NCI-H82 treated with DMSO at 0.1 percent for 48 hours (cell line): ENCODE data around the gene IGFL4.

Source experiments
- DNase-seq: peaks from one replicate; lab custom pipeline; 2025; ENCODE audit not compliant: unreplicated experiment; lab: John Stamatoyannopoulos, UW

The IGFL4 gene

GRCh38 chr19:46065486-46066071 is 24.8 kb upstream of the IGFL4 start:
- DNase-seq, result no peak

GRCh38 chr19:46063201-46063600 is 22.4 kb upstream of the IGFL4 start:
- DNase-seq, result no peak

DNA sequence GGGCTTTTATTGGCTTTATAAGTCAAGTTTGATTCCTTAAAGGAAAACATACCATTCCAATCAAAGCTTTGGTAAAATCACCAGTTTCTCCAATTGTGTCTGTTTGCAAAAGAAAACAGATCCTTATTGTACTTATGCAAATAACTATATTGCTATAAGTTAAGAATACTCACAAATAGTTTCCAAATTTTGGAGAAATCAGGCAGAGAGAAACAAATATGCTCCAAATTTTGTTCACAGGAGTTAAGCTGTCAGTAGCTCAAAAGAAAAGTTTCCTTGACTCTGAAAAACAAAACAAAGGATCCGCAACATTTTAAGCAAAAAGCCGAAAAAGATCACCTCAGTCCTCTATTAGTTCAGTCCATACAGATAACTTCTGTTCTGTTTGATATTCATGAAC is 19.2 kb upstream of the IGFL4 start:
- no peak for DNase-seq

DNA sequence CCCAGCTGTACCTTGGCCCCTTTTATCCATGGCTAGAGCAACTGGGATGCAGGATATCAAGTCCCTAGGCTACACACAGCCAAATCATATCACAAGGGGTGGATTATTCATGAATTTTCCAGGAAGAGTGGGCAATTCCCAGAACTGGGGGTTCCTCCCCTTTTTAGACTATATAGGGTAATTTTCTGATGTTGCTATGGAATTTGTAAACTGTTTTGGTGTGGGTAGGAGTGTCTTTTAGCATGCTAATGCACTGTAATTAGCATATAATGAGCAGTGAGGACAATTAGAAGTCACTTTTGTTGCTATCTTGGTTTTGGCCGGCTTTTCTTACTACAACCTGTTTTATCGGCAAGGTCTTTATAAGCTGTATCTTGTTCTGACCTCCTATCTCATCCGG is 18.0 kb upstream of the IGFL4 start:
- DNase-seq, result no peak

DNA sequence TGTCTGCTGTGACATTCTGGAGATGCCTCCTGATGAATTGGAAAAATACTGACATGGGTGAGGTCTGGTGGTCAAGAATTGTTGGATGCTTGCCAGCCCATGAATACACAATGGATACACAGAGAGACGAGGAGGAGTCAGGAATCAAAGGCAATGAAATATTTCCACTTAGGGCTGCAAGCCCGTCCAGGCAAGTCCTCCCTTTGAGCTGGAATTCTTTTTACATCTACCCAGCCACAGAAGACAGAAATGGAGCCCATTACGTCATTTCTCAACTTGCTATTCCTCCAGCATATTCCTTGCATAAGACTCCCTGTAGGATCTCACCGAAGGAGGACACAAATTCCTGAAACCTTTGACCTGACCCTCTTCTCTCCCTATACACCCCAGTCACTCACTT is 15.7 kb upstream of the IGFL4 start:
- DNase-seq, result no peak

DNA sequence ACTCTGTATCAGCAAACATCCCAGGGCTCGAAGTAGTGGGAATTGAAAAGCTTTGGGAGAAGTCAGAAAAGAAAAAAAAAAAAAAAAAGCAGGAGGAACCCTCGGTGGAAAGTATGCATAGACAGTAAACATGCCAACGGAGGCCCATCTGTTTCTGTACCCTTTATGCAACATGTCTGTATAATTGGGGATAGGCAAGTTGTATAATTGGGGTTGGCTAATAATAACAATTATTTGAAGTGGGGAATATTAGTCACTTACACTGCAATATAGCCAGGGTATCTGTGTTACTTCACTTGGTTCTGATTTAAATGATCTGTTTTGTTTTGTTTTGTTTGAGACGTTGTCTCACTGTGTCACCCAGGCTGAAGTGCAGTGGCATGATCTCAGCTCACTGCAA is 12.1 kb upstream of the IGFL4 start:
- no peak for DNase-seq

- no peak for DNase-seq
These were observed 8.8 kb upstream of the IGFL4 start for GRCh38 chr19:46049597-46049996.

GRCh38 chr19:46043519-46043918 is 2.7 kb upstream of the IGFL4 start:
- no peak for DNase-seq

DNA sequence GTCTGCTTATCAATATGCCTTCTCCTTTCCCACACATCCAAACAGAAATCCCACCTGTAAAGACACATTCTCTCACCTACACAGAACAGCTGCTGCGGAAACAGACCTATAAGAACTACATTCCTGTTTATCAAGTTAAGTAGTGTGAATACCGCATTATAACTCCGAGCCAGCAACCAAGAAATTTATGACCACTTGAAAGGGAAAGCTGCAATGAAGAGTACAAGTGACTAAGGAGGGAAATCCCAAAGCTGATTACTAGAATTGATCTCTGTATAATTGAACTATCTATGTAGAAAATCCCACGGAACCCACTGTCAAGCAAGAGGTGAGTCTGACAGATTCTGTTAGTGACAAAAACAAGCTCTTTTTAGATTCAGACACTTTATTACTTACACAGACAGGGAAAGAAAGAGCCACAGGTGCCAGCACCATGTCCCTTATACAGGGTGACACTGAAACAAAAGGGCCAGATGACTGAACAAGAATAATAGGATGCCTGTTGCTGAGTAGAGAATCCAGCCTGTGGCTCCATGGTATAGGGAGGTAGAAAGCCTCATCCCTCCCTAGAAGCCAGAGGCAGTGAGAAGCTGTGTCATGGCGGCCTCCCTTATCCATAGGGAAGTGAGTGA is 1.6 kb upstream of the IGFL4 start:
- no peak for DNase-seq

- no peak for DNase-seq
These were observed 677 bp downstream of the IGFL4 start for GRCh38 chr19:46040125-46040524.

- no peak for DNase-seq
These were observed 4.1 kb downstream of the IGFL4 start for GRCh38 chr19:46036744-46037128.

GRCh38 chr19:46035986-46036743 is 4.6 kb downstream of the IGFL4 start:
- DNase-seq, result no peak

- no peak for DNase-seq
These were observed 5.3 kb downstream of the IGFL4 start for GRCh38 chr19:46035546-46035945.

DNA sequence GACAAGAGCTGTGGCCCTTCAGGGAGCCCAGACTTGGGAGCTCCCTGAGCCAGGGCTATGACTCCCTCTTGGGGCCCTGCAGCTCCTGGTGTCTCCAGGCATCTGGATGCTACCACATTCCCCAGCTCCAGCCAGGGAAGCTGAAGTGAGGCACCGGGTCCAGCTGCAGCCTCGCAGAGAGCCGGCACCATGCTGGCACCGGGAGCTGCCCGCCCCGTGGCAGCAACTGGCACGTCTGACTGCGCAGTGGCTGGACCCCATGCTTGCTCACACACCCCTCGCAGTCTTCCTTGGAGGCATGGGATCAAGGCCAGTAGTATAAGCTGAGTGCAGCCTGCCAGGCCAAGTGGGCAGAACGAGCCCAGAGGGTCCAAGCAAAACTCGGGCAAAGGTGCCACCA is 7.4 kb downstream of the IGFL4 start:
- no peak for DNase-seq

- DNase-seq, result no peak
These were observed 8.2 kb downstream of the IGFL4 start for GRCh38 chr19:46032597-46033025.

- no peak for DNase-seq
These were observed 8.8 kb downstream of the IGFL4 start for GRCh38 chr19:46031781-46032596.

DNA sequence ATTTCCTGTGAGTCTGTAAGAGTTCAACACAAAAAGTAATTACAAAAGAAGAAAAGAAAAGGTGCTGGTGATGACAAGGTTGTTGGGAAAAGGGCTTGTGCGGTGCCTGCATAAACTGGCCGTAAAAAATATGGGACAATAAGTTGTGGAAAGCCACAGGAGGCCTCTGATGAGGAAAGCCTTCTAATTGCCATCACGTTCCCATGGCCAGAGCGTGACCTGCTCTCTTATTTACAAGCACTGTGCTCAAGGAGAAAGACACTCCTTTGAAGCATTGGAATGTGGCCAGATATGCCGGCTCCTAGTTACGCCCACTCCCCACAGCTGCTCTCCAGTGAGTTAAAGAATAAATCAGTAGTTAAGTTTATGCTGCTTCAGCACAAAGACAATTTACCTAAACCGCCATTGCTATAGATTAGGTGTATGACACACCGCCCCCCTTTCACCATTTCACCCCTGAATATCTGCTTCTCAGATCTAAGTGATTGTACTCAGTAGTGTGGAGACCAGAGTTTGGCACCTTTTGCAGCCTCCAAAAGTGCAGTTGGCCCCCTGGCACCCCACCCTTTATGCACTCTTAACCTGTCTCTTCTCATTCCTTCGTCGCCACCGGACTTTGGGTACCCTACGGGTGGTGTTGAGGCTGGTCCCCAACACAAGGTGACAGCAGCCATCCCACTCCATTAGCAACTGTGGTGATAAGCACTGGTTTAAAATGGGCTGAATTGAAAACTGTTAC is 9.8 kb downstream of the IGFL4 start:
- DNase-seq, result no peak

- no peak for DNase-seq
These were observed 15.0 kb downstream of the IGFL4 start for GRCh38 chr19:46025835-46026234.

DNA sequence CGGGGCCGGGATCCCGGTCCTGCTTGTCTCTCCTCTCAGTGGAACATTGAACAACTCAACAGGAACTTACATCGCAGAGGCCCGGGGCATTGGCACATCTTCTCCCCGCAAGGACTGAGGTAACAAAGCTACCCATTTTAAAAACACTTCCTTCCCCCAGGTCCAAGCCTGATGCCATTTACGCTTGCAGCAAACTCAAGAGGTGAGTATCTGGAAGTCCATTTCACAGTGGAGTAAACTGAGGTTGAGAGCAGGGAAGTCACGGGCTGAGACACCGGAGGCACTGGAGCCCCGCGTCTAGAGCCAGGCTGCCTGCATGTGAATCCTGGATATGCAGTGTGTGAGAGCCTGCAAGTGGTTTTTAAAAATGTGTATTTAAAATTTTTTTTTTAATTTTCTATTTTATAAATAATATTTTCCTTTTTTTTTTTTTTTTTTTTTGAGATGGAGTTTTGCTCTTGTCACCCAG is 17.5 kb downstream of the IGFL4 start:
- no peak for DNase-seq

- DNase-seq, result no peak
These were observed 18.1 kb downstream of the IGFL4 start, which contains the start of gene PGLYRP1 for GRCh38 chr19:46022431-46023310. PGLYRP1 (minus strand) TSS chr19:46023053; CDS start chr19:46023021, 32 bp downstream.
